Neural progenitor cell (in vitro differentiated cells): ENCODE results near the gene POLDIP3. TPM values are rescaled to one million over a fixed set of nuclear protein-coding genes. Genes with fewer than 3 reads are reported as not detected.
"Not testable (repeated sequence)": the region's sequence is repeated elsewhere in the genome, so short reads cannot be mapped to it uniquely, and the experiment has no call there.

Experiments used
- DNase-seq: peaks from one replicate; pipeline ENCODE4 v3.0.0-alpha.2; 2016; ENCODE audit warnings: low spot score
- H2AFZ ChIP-seq: fragments of 200-600 bp; sonication (generic); replicated peaks from 2 replicates; pipeline ENCODE4 v1.6.1; 2016; ENCODE audit warnings: antibody characterized with exemption
- H3F3A ChIP-seq: fragments of 200-600 bp; sonication (generic); 2 replicates; pipeline ENCODE4 v1.6.1; 2016; ENCODE audit warnings: antibody characterized with exemption, low read depth
- H3K27ac ChIP-seq: fragments of 200-600 bp; sonication (generic); 2 replicates; pipeline ENCODE4 v1.5.1; 2016; ENCODE audit warnings: mild to moderate bottlenecking
- H3K27me3 ChIP-seq: fragments of 200-600 bp; sonication (generic); 2 replicates; pipeline ENCODE4 v1.6.1; 2016; ENCODE audit warnings: mild to moderate bottlenecking, moderate library complexity
- H3K36me3 ChIP-seq: fragments of 200-600 bp; sonication (generic); 2 replicates; pipeline ENCODE4 v1.5.1; 2016
- H3K4me1 ChIP-seq: fragments of 200-600 bp; sonication (generic); 2 replicates; pipeline ENCODE4 v1.6.1; 2016; ENCODE audit warnings: mixed run types
- H3K4me2 ChIP-seq: fragments of 200-600 bp; sonication (generic); 2 replicates; pipeline ENCODE4 v1.6.1; 2016
- H3K4me3 ChIP-seq: fragments of 200-600 bp; sonication (generic); 2 replicates; pipeline ENCODE4 v1.5.1; 2016
- H3K79me2 ChIP-seq: fragments of 200-600 bp; sonication (generic); 2 replicates; pipeline ENCODE4 v1.6.1; 2016; ENCODE audit warnings: low read depth
- H3K9ac ChIP-seq: fragments of 200-600 bp; sonication (generic); 2 replicates; pipeline ENCODE4 v1.6.1; 2016
- H3K9me3 ChIP-seq: fragments of 200-600 bp; sonication (generic); 2 replicates; pipeline ENCODE4 v1.5.1; 2016; ENCODE audit warnings: low read depth
- H4K20me1 ChIP-seq: fragments of 200-600 bp; sonication (generic); 2 replicates; pipeline ENCODE4 v1.6.1; 2016; ENCODE audit warnings: low read depth
- H3K27ac Mint-ChIP-seq: 3 replicates; pipeline ENCODE4 v1.8.0; 2021; ENCODE audit warnings: mixed read lengths
- H3K27me3 Mint-ChIP-seq: 2 replicates; pipeline ENCODE4 v1.8.0; 2022; ENCODE audit warnings: low read depth, mild to moderate bottlenecking, inconsistent platforms, moderate library complexity, mixed read lengths; ENCODE audit not compliant: insufficient read depth
- H3K36me3 Mint-ChIP-seq: 3 replicates; pipeline ENCODE4 v1.8.0; 2021; ENCODE audit warnings: mixed read lengths
- H3K4me1 Mint-ChIP-seq: 3 replicates; pipeline ENCODE4 v1.8.0; 2021; ENCODE audit warnings: mixed read lengths
- H3K4me3 Mint-ChIP-seq: 3 replicates; pipeline ENCODE4 v1.8.0; 2021; ENCODE audit warnings: mild to moderate bottlenecking, moderate library complexity, mixed read lengths
- H3K9me3 Mint-ChIP-seq: 3 replicates; pipeline ENCODE4 v1.8.0; 2020; ENCODE audit warnings: mixed read lengths
- CTCF ChIP-seq: fragments of 200-600 bp; sonication (generic); IDR thresholded peaks from 2 replicates; pipeline ENCODE4 v1.5.1; 2017; ENCODE audit warnings: antibody characterized with exemption, mild to moderate bottlenecking
- EZH2 ChIP-seq: fragments of 200-600 bp; sonication (generic); IDR thresholded peaks from 2 replicates; pipeline ENCODE4 v1.6.1; 2017; ENCODE audit warnings: antibody characterized with exemption, mild to moderate bottlenecking, moderate library complexity
- EZH2phosphoT487 ChIP-seq: fragments of 200-600 bp; sonication (generic); IDR thresholded peaks from 2 replicates; pipeline ENCODE4 v1.6.1; 2017; ENCODE audit warnings: antibody characterized with exemption
- total RNA-seq: library from RNA; depleted of rRNA; stranded (reverse); fragments of >200 nt; gene quantifications from 2 replicates; pipeline ENCODE4 v1.2.3, GENCODE V29; 2015; ENCODE audit warnings: low replicate concordance

The POLDIP3 gene
- total RNA-seq, 1 donor from 2014 or later, result 37.8 TPM

DNA sequence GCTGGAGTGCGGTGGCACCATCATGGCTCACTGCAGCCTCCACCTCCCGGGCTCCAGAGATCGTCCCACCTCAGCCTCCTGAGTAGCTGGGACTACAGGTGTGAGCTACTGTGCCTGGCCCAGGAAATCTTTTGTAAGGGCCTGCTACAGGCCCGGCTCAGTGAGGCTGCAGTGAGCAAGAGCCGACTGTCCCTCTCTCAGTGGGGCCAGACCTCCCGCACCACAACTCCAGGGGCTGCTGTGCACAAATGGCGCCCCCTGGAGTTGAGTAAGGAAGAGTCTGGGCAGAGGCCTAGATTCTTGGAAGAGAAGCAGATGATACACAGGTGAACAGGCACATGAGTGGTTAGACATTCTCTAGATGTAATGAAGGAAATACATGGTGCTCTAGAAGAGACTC is 53.9 kb downstream of the POLDIP3 start:
- H3K36me3 Mint-ChIP-seq, result peaks cover 8% of the 10 kb centered on the region
- peak; percentile 70 for DNase-seq
- H3K9me3 ChIP-seq, result no peaks in the 10 kb centered on the region

DNA sequence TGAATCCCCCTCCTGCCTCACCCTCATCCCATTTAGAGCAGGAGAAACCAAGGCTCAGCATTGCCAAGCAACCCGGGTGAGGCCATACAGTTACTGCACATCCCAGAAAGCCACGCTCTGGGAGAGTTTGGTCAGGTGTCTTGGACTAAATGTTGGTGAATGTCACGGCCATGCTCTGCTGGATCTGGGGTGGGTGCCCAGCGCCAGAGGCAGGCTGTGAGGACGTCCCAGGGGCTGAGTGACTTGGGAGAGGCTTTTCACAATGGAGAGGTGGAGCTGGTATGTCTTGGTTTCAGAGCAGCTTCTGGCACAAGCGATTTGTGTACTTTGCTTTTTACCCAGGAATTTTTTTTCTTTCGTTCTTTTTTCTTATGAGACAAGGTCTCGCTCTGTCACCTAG is 54.3 kb downstream of the POLDIP3 start:
- H2AFZ ChIP-seq, result no peak overlapping the region
- DNase-seq, result no peak
- no peaks in the 10 kb centered on the region for H3K36me3 ChIP-seq
- no peaks in the 10 kb centered on the region for H3K9me3 ChIP-seq
- no peak overlapping the region for H3K27ac Mint-ChIP-seq
- peaks cover 13% of the 10 kb centered on the region for H3K4me1 Mint-ChIP-seq
- no peaks in the 10 kb centered on the region for H3K79me2 ChIP-seq
- H3K27ac ChIP-seq, result no peak overlapping the region
- H3K4me3 ChIP-seq, result no peak overlapping the region
- H3F3A ChIP-seq, result no peaks in the 10 kb centered on the region
- H3K27me3 ChIP-seq, result no peaks in the 10 kb centered on the region
- peaks cover 5% of the 10 kb centered on the region for H3K36me3 Mint-ChIP-seq
- peaks cover 7% of the 10 kb centered on the region for H3K27me3 Mint-ChIP-seq
- H4K20me1 ChIP-seq, result peaks cover 4% of the 10 kb centered on the region
- TF ChIP-seq EZH2 (no peak), CTCF (no peak), EZH2phosphoT487 (no peak)
- H3K9ac ChIP-seq, result no peak overlapping the region
- no peaks in the 10 kb centered on the region for H3K4me1 ChIP-seq
- H3K4me3 Mint-ChIP-seq, result no peak overlapping the region
- no peak overlapping the region for H3K4me2 ChIP-seq
- H3K9me3 Mint-ChIP-seq, result no peaks in the 10 kb centered on the region

More for the DNA sequence above, 53.9 kb downstream of the POLDIP3 start:
- H4K20me1 ChIP-seq, result peaks cover 4% of the 10 kb centered on the region
- no peak overlapping the region for H3K4me3 ChIP-seq
- H2AFZ ChIP-seq, result no peak overlapping the region
- no peak overlapping the region for H3K9ac ChIP-seq
- H3K36me3 ChIP-seq, result no peaks in the 10 kb centered on the region
- no peak overlapping the region for H3K27ac ChIP-seq
- H3K79me2 ChIP-seq, result no peaks in the 10 kb centered on the region
- no peaks in the 10 kb centered on the region for H3K27me3 ChIP-seq
- H3F3A ChIP-seq, result no peaks in the 10 kb centered on the region
- Mint-ChIP-seq H3K4me3 (no peak overlapping the region), H3K27me3 (peaks cover 7% of the 10 kb centered on the region), H3K4me1 (peaks cover 13% of the 10 kb centered on the region), H3K9me3 (no peaks in the 10 kb centered on the region), H3K27ac (no peak overlapping the region)
- no peak overlapping the region for H3K4me2 ChIP-seq
- H3K4me1 ChIP-seq, result no peaks in the 10 kb centered on the region
- peak; percentile 71 for TF ChIP-seq CTCF
- no peak for TF ChIP-seq EZH2phosphoT487
- TF ChIP-seq EZH2, result no peak

- H3K27ac ChIP-seq, result no peak within 1 kb of the TSS
- Mint-ChIP-seq H3K9me3 (peaks cover 15% of the 10 kb centered on the region), H3K27ac (peak within 1 kb of the TSS; percentile 57), H3K36me3 (peaks cover 6% of the 10 kb centered on the region), H3K4me1 (peaks cover 19% of the 10 kb centered on the region), H3K27me3 (peaks cover 19% of the 10 kb centered on the region), H3K4me3 (peak within 1 kb of the TSS; percentile 80)
- no peak within 1 kb of the TSS for H3K9ac ChIP-seq
- peaks cover 8% of the 10 kb centered on the region for H3K9me3 ChIP-seq
- H3K4me3 ChIP-seq, result peak within 1 kb of the TSS; percentile 53
- no peaks in the 10 kb centered on the region for H3K36me3 ChIP-seq
- no peaks in the 10 kb centered on the region for H3K79me2 ChIP-seq
- peak within 1 kb of the TSS; percentile 80 for H3K4me2 ChIP-seq
- H4K20me1 ChIP-seq, result no peaks in the 10 kb centered on the region
- H3K4me1 ChIP-seq, result peaks cover 6% of the 10 kb centered on the region
- peak within 1 kb of the TSS; percentile 35 for H2AFZ ChIP-seq
- TF ChIP-seq CTCF (no peak), EZH2 (peak; percentile 41), EZH2phosphoT487 (peak; percentile 35)
- H3K27me3 ChIP-seq, result peaks cover 22% of the 10 kb centered on the region
- H3F3A ChIP-seq, result peaks cover 22% of the 10 kb centered on the region
- DNase-seq, result peak; percentile 93
Measured at GRCh38 chr22:42553475-42554361, 61.0 kb downstream of the POLDIP3 start, which contains the start of gene SERHL2. SERHL2 (plus strand) TSS chr22:42553956; CDS start chr22:42554021, 65 bp downstream.

DNA sequence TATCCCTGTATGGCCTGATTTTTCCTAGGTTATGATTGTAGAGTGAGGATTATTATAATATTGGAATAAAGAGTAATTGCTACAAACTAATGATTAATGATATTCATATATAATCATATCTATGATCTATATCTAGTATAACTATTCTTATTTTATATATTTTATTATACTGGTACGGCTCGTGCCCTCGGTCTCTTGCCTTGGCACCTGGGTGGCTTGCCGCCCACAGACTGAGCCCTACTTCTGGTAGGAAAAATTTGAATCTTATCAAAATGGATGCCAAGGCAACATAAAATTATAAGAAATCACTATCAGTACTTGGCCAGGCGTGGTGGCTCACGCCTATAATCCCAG is 62.4 kb downstream of the POLDIP3 start:
- Mint-ChIP-seq H3K4me1 (peaks cover 19% of the 10 kb centered on the region), H3K9me3 (peaks cover 15% of the 10 kb centered on the region), H3K27me3 (peaks cover 22% of the 10 kb centered on the region)
- not testable (repeated sequence) for H3K9ac ChIP-seq, DNase-seq, H3K36me3 ChIP-seq, H3K36me3 Mint-ChIP-seq, H3K27ac Mint-ChIP-seq, H3K4me3 Mint-ChIP-seq, H3K4me2 ChIP-seq, H3K4me1 ChIP-seq, H3K9me3 ChIP-seq, H3K27ac ChIP-seq, H3K4me3 ChIP-seq, H4K20me1 ChIP-seq, H2AFZ ChIP-seq, H3K79me2 ChIP-seq
- H3K27me3 ChIP-seq, result peaks cover 27% of the 10 kb centered on the region
- peaks cover 22% of the 10 kb centered on the region for H3F3A ChIP-seq
